Neural cell (in vitro differentiated cells): ENCODE results near the gene ARHGEF16. TPM values are rescaled to one million over a fixed set of nuclear protein-coding genes. Genes with fewer than 3 reads are reported as not detected.

Experiments used
- H2AFZ ChIP-seq: fragments of 200-600, 300-800 bp; sonication (generic), shearing (Covaris generic); 2 replicates; pipeline ENCODE4 v1.6.0; 2014; ENCODE audit warnings: low read depth, mild to moderate bottlenecking, antibody characterized with exemption, low read length, moderate library complexity
- H3F3A ChIP-seq: fragments of 200-600 bp; shearing (Covaris generic); 2 replicates; pipeline ENCODE4 v1.6.1; 2016; ENCODE audit warnings: mild to moderate bottlenecking, moderate library complexity, mixed read lengths, antibody characterized with exemption, low read length; ENCODE audit not compliant: insufficient read depth, poor library complexity, severe bottlenecking
- H3K27ac ChIP-seq: fragments of 200-600, 300-800 bp; sonication (generic), shearing (Covaris generic); 2 replicates; pipeline ENCODE4 v1.5.1; 2014; ENCODE audit warnings: mild to moderate bottlenecking, low read length, moderate library complexity
- H3K27me3 ChIP-seq: fragments of 300-800, 200-600 bp; sonication (generic), shearing (Covaris generic); 2 replicates; pipeline ENCODE4 v1.6.0; 2014; ENCODE audit warnings: mild to moderate bottlenecking, low read depth, low read length, moderate library complexity; ENCODE audit not compliant: insufficient read depth
- H3K36me3 ChIP-seq: fragments of 300-800, 200-600 bp; sonication (generic), shearing (Covaris generic); 2 replicates; pipeline ENCODE4 v1.5.1; 2014; ENCODE audit warnings: mild to moderate bottlenecking, antibody characterized with exemption, low read length, moderate library complexity; ENCODE audit not compliant: insufficient read depth
- H3K4me2 ChIP-seq: fragments of 300-800, 200-600 bp; sonication (generic), shearing (Covaris generic); 2 replicates; pipeline ENCODE4 v1.6.0; 2014; ENCODE audit warnings: mild to moderate bottlenecking, low read length
- H3K4me3 ChIP-seq: fragments of 300-800, 200-600 bp; sonication (generic), shearing (Covaris generic); 2 replicates; pipeline ENCODE4 v1.5.1; 2014; ENCODE audit warnings: mild to moderate bottlenecking, low read length, moderate library complexity
- H3K79me2 ChIP-seq: fragments of 200-600 bp; shearing (Covaris generic); replicated peaks from 2 replicates; pipeline ENCODE4 v1.6.0; 2014; ENCODE audit warnings: mild to moderate bottlenecking, low read length, moderate library complexity; ENCODE audit not compliant: insufficient read depth
- H3K9ac ChIP-seq: fragments of 300-800, 200-600 bp; sonication (generic), shearing (Covaris generic); 2 replicates; pipeline ENCODE4 v1.6.1; 2016; ENCODE audit warnings: mild to moderate bottlenecking, low read length, mixed read lengths
- H3K9me2 ChIP-seq: fragments of 200-600 bp; shearing (Covaris generic); 2 replicates; pipeline ENCODE4 v1.6.1; 2016; ENCODE audit warnings: mild to moderate bottlenecking, low read length, mixed read lengths; ENCODE audit not compliant: insufficient read depth
- H3K9me3 ChIP-seq: fragments of 200-600, 300-800 bp; sonication (generic), shearing (Covaris generic); 2 replicates; pipeline ENCODE4 v1.6.1; 2016; ENCODE audit warnings: mild to moderate bottlenecking, mixed run types, low read length, moderate library complexity, mixed read lengths
- H4K20me1 ChIP-seq: fragments of 200-600 bp; shearing (Covaris generic); 2 replicates; pipeline ENCODE4 v1.6.1; 2016; ENCODE audit warnings: mild to moderate bottlenecking, mixed run types; ENCODE audit not compliant: insufficient read depth
- CTCF ChIP-seq: fragments of 450-650 bp; IDR thresholded peaks from 2 replicates; pipeline ENCODE4 v1.5.1; 2014; ENCODE audit warnings: antibody characterized with exemption, mild to moderate bottlenecking, moderate library complexity; ENCODE audit not compliant: poor library complexity, severe bottlenecking
- EP300 ChIP-seq: fragments of 450-650 bp; conservative IDR thresholded peaks from 2 replicates; pipeline ENCODE4 v1.6.1; 2014; ENCODE audit warnings: antibody characterized with exemption, mild to moderate bottlenecking, moderate library complexity; ENCODE audit not compliant: poor library complexity, severe bottlenecking
- EZH2 ChIP-seq: fragments of 200-600, 300-800 bp; shearing (Covaris generic), sonication (generic); IDR thresholded peaks from 2 replicates; pipeline ENCODE4 v1.6.1; 2014; ENCODE audit warnings: antibody characterized with exemption, low read length, borderline replicate concordance, mild to moderate bottlenecking; ENCODE audit not compliant: insufficient read depth, poor library complexity, severe bottlenecking
- MXI1 ChIP-seq: fragments of 450-650 bp; conservative IDR thresholded peaks from 2 replicates; pipeline ENCODE4 v1.6.1; 2014; ENCODE audit warnings: antibody characterized with exemption, mild to moderate bottlenecking; ENCODE audit not compliant: poor library complexity, severe bottlenecking
- POLR2AphosphoS5 ChIP-seq: IDR thresholded peaks from 2 replicates; pipeline ENCODE4 v1.6.1; 2012
- RAD21 ChIP-seq: fragments of 450-650 bp; conservative IDR thresholded peaks from 2 replicates; pipeline ENCODE4 v1.6.1; 2014; ENCODE audit warnings: antibody characterized with exemption, mild to moderate bottlenecking, moderate library complexity
- REST ChIP-seq: IDR thresholded peaks from 2 replicates; pipeline ENCODE4 v1.6.1; 2012; ENCODE audit warnings: borderline replicate concordance
- SMC3 ChIP-seq: fragments of 450-650 bp; conservative IDR thresholded peaks from 2 replicates; pipeline ENCODE4 v1.6.1; 2014; ENCODE audit warnings: antibody characterized with exemption, mild to moderate bottlenecking, moderate library complexity; ENCODE audit not compliant: poor library complexity
- TAF1 ChIP-seq: IDR thresholded peaks from 2 replicates; pipeline ENCODE4 v1.6.1; 2012; ENCODE audit warnings: low read depth
- polyA plus RNA-seq: library from polyadenylated mRNA; depleted of rRNA; stranded (reverse); fragments of >200 nt; gene quantifications from 2 replicates; pipeline ENCODE4 v1.2.3, GENCODE V29; 2014

Gene ARHGEF16
- polyA plus RNA-seq, 1 donor from 2014 or later, result 0.64 TPM

DNA sequence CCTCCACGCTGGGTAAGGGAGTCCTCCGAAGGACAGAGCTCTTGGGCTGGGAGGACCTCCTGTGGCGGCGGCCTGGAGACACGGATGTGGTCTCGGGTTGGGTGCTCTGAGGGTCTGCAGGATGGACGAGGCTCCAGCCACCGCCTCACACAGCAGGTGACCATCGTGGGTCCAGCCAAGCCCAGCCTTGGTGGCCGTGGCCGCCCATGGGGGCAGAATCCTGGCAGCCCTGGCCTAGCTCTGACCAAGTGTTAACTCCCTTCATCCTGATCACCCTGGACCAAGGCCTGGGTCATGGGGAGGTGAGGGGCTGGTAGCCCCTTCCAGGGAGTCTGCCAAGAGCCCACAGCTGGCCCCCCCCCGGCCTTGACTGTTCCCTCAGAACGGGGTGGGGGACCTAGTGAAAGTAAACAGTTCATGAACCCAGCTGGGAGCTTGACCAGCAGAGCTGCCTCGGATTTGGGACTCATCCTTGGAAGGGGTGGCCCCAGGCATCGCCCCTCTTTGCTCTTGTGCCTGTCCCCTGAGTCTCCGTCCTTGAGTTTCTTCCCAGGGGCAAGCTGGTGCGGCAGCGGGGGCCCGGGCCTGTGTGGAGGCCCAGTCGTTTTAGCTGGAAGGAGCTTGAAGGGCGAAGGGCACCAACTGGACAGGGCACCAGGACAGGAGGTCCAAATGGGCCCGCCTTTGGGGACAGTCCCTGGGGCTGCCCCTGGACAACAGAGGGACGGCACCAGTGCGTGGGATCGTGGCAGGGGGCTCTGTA lies 17.8 kb downstream of the ARHGEF16 start:
- Histone ChIP-seq H3F3A (no peaks in the 10 kb centered on the region), H4K20me1 (no peaks in the 10 kb centered on the region), H3K27me3 (no peaks in the 10 kb centered on the region), H3K9ac (no peak overlapping the region), H2AFZ (no peak overlapping the region), H3K9me2 (no peaks in the 10 kb centered on the region), H3K36me3 (no peaks in the 10 kb centered on the region), H3K9me3 (no peaks in the 10 kb centered on the region), H3K4me2 (no peak overlapping the region), H3K4me3 (no peak overlapping the region), H3K79me2 (no peaks in the 10 kb centered on the region), H3K27ac (no peak overlapping the region)
- TF ChIP-seq TAF1 (no peak), EP300 (no peak), CTCF (no peak), EZH2 (no peak), MXI1 (no peak), POLR2AphosphoS5 (no peak), SMC3 (no peak), RAD21 (no peak), REST (no peak)

DNA sequence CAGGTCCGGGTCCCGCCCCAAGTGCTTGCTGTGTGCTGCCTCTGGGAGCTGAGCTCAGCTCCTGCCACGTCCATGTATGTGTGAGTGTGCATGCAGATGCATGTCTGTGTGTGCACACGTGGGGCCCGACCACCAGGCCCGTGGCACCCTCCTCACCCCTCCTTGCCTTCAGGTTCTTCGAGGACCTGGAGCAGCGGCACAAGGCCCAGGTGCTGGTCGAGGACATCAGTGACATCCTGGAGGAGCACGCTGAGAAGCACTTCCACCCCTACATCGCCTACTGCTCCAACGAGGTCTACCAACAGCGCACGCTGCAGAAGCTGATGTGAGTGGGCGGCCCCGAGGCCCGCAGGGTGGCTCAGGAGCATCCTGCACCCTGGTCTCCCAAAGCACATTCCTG lies 18.4 kb downstream of the ARHGEF16 start:
- TF ChIP-seq POLR2AphosphoS5 (no peak), EP300 (no peak), REST (no peak), SMC3 (no peak)
- Histone ChIP-seq H4K20me1 (no peaks in the 10 kb centered on the region), H2AFZ (no peak overlapping the region), H3F3A (no peaks in the 10 kb centered on the region), H3K9me2 (no peaks in the 10 kb centered on the region), H3K36me3 (no peaks in the 10 kb centered on the region), H3K27ac (no peak overlapping the region), H3K79me2 (no peaks in the 10 kb centered on the region), H3K27me3 (no peaks in the 10 kb centered on the region), H3K4me2 (no peak overlapping the region), H3K9ac (no peak overlapping the region), H3K4me3 (no peak overlapping the region), H3K9me3 (no peaks in the 10 kb centered on the region)
